T-cell (primary cell): ENCODE measurements around the gene WDCP. TPM values are rescaled to one million over a fixed set of nuclear protein-coding genes. Genes with fewer than 3 reads are reported as not detected.

Source experiments
- ATAC-seq, 4 experiments: fragments of 200-7000 bp in 3 of 4; fragments of 150-1000 bp in 1 of 4; cut with Tn5 transposase; replicated peaks in 1 of 4; 1 replicate in 3 of 4; 2 replicates in 1 of 4; pipeline ENCODE4 v1.10.0; 2021; ENCODE audit warnings: moderate library complexity in 3 of 4, mild to moderate bottlenecking in 2 of 4, moderate number of reproducible peaks in 1 of 4
- CTCF ChIA-PET, 2 donors: fragments of 300-600 bp; sonication (Branson Sonifier 250); formaldehyde crosslinking; loops; one replicate each; lab custom pipeline; 2022; ENCODE audit warnings: antibody characterized with exemption in 2 of 2; lab: Charles Lee
- POLR2A ChIA-PET, 2 donors: fragments of 300-600 bp; sonication (Branson Sonifier 250); formaldehyde crosslinking; loops; one replicate each; lab custom pipeline; 2022; ENCODE audit warnings: antibody characterized with exemption in 2 of 2; lab: Charles Lee
- DNase-seq, 35 experiments: peaks; one replicate each; pipeline versions ENCODE4 v3.0.0 to v3.0.0-alpha.2; 2013 to 2023
- H3K27ac ChIP-seq: one replicate; pipeline ENCODE4 v1.5.1; 2013; ENCODE audit warnings: low read length
- H3K27me3 ChIP-seq, 2 experiments: replicated peaks in 1 of 2; 1 replicate in 1 of 2; 2 replicates in 1 of 2; pipeline versions ENCODE4 v1.6.1 to v1.7.0; 2013; ENCODE audit warnings: low read length in 1 of 2, mixed read lengths in 1 of 2; ENCODE audit not compliant: control insufficient read depth in 2 of 2, insufficient read depth in 2 of 2; ENCODE audit errors: extremely low read depth in 1 of 2
- H3K36me3 ChIP-seq, 2 donors: 1 replicate in 1 of 2; 2 replicates in 1 of 2; pipeline versions ENCODE4 v1.6.1 to v1.7.0; 2013; ENCODE audit warnings: low read length in 1 of 2; ENCODE audit not compliant: control insufficient read depth in 2 of 2, insufficient read depth in 1 of 2; ENCODE audit errors: extremely low read depth in 1 of 2
- H3K4me1 ChIP-seq, 2 experiments: 1 replicate in 1 of 2; 2 replicates in 1 of 2; pipeline versions ENCODE4 v1.6.1 to v1.7.0; 2013; ENCODE audit warnings: low read length in 2 of 2, mixed read lengths in 1 of 2; ENCODE audit not compliant: insufficient read depth in 2 of 2, control insufficient read depth in 1 of 2; ENCODE audit errors: extremely low read depth in 1 of 2
- H3K4me3 ChIP-seq, 2 donors: 1 replicate in 1 of 2; 2 replicates in 1 of 2; pipeline versions ENCODE4 v1.5.1 to v1.7.0; 2013; ENCODE audit warnings: mild to moderate bottlenecking in 2 of 2, low read length in 1 of 2, moderate library complexity in 1 of 2; ENCODE audit not compliant: control insufficient read depth in 1 of 2; ENCODE audit errors: extremely low read depth in 1 of 2
- H3K9me3 ChIP-seq: 2 replicates; pipeline ENCODE4 v1.7.0; 2013
- H3K27ac Mint-ChIP-seq, 2 donors: one replicate each; pipeline ENCODE4 v1.8.0; 2020 to 2021; ENCODE audit warnings: mild to moderate bottlenecking in 2 of 2, mixed read lengths in 2 of 2
- H3K27me3 Mint-ChIP-seq, 2 donors: one replicate each; pipeline ENCODE4 v1.8.0; 2021 to 2022; ENCODE audit warnings: mixed read lengths in 2 of 2
- H3K36me3 Mint-ChIP-seq: one replicate; pipeline ENCODE4 v1.8.0; 2021; ENCODE audit warnings: mixed read lengths
- H3K4me1 Mint-ChIP-seq, 3 donors: one replicate each; pipeline ENCODE4 v1.8.0; 2020 to 2022; ENCODE audit warnings: mixed read lengths in 3 of 3, mild to moderate bottlenecking in 1 of 3
- H3K4me3 Mint-ChIP-seq, 3 donors: one replicate each; pipeline ENCODE4 v1.8.0; 2020 to 2022; ENCODE audit warnings: mild to moderate bottlenecking in 3 of 3, mixed read lengths in 3 of 3, moderate library complexity in 3 of 3
- H3K9me3 Mint-ChIP-seq, 3 donors: one replicate each; pipeline ENCODE4 v1.8.0; 2020 to 2022; ENCODE audit warnings: mixed read lengths in 3 of 3
- WGBS: methylation state at CpG from one replicate; pipeline ENCODE4 v1.1.5; 2013; ENCODE audit warnings: missing lambda C conversion rate; ENCODE audit not compliant: insufficient coverage; 5-methylcytosine and 5-hydroxymethylcytosine counted together
- total RNA-seq, 35 experiments: library from RNA in 6 of 35; stranded (reverse) in 6 of 35; fragments of 120-200 nt in 1 of 35; gene quantifications; one replicate each; pipeline versions ENCODE4 v1.2.1 to v1.2.4 and lab custom pipeline; 2013 to 2026

The WDCP gene
- total RNA-seq, 5 donors from 2014 or later (not counting 1 experiment from before 2014, with no cell fraction given), result 6.1 to 18.9 (median 18.2) TPM

DNA sequence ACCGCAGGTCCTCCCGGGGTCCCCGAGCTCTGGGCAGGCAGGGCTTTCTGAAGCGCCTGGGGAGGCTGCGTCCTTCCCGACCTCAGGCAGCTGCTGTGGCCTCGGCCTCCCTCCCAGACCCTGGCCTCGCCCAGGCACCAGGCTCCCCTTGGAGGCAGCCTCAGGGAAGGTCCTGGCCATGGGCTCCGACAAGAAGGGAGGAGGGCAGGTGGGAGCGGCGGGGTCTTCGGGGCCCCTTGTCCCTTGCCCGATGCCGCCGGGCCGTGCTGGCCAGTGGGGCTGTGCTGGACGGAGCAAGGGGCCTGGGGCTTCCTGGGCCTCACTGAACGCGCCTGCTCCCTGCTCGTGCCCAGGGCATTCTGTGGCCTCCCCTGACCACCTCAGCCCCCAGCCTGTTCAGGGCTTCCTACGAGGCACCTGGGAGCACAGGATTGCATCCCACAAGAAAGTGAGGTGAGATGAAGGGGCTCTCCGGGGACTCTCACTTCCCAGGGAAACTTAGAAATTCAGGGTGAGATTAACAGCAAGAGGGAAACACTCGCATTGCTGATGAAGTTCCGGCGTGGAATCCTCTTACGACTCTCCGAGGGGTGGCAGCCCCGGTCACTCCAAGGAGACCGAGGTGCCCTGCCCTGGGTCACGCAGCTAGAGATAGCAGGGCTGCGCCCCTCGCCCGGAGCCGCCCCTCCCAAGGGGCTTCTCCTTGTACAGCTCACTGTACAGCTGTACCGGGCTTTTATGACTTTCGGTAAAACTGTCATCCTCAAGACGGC is 36.5 kb downstream of the WDCP start:
- ChIA-PET CTCF (interaction anchor here in 1 of 2 donors (0.6 kb wide), 1 partner anchor 86 kb away, joined by 3 read pairs; no protein-coding TSS in a partner anchor), POLR2A (no interaction called here)
- Mint-ChIP-seq H3K27ac (no peak overlapping the region), H3K4me1 (peaks cover 0 to 9% (median 3%) of the 10 kb centered on the region in 3 donors), H3K9me3 (no peaks in the 10 kb centered on the region), H3K27me3 (peaks cover 21 to 40% of the 10 kb centered on the region in 2 donors), H3K36me3 (no peaks in the 10 kb centered on the region), H3K4me3 (peak overlapping the region in 1 of 3 donors; percentile 19)
- H3K4me1 ChIP-seq, result peaks cover 2 to 15% of the 10 kb centered on the region in 2 experiments
- peak overlapping the region in 1 of 2 donors; percentile 39 for H3K4me3 ChIP-seq
- H3K27me3 ChIP-seq, result peaks cover 3 to 37% of the 10 kb centered on the region in 2 experiments
- H3K9me3 ChIP-seq, result no peaks in the 10 kb centered on the region
- DNase-seq (no peak), ATAC-seq (no peak)
- WGBS, result 63% methylated on average over 25 of the region's 37 CpGs
- H3K36me3 ChIP-seq, result no peaks in the 10 kb centered on the region
- no peak overlapping the region for H3K27ac ChIP-seq

DNA sequence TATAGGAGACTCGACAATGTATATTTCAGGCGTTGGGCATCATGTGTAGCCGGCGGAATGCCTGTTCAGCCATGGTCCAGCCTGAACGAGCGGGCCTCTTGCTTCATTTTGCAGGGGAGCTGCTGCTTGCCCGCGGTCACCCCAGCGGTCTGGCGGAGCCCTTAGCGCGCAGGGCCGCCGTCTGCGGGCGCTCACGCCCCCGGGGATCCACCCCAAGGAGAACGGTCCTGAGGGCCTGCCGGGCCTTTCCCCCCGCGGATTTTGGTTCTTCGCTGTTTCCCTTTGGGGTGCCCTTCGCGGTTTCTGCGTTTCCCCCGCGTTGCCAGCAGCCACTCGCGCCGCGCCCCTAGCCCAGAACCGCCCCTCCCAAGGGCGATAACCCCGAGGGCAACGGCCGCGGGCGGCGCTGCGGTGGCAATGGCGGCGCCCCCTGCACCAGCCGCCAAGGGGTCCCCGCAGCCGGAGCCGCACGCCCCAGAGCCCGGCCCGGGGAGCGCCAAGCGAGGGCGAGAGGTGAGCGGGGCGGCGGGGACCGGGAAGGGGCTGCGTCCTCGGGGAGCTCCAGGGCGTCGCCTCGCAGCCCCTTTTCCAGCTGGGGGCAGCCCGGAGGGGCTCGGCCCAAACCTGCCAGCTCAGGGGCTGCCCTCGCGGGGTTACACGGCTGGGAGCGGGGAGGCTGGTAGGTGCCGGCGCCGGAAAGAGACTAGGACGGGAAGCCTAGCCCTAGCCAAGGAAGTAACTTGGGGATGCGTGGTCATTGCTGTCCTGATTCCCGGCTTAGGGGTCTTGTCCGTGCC is 37.3 kb downstream of the WDCP start, which contains the start of gene MFSD2B:
MFSD2B (plus strand) TSS at position 406 of the 797 bp plus-strand sequence; CDS start at position 418, 12 bp downstream.
- H3K27me3 Mint-ChIP-seq, result peaks cover 21 to 40% of the 10 kb centered on the region in 2 donors
- ChIA-PET CTCF (no interaction called here), POLR2A (no interaction called here)
- Histone ChIP-seq H3K9me3 (no peaks in the 10 kb centered on the region), H3K4me1 (peaks cover 2 to 15% of the 10 kb centered on the region in 2 experiments), H3K36me3 (no peaks in the 10 kb centered on the region), H3K4me3 (peak within 1 kb of the TSS in 1 of 2 donors; percentile 39), H3K27ac (no peak within 1 kb of the TSS), H3K27me3 (peaks cover 3 to 37% of the 10 kb centered on the region in 2 experiments)
- H3K9me3 Mint-ChIP-seq, result no peaks in the 10 kb centered on the region
- 8% methylated on average over 68 of the region's 75 CpGs for WGBS
- H3K4me3 Mint-ChIP-seq, result peak within 1 kb of the TSS in 1 of 3 donors; percentile 19
- no peaks in the 10 kb centered on the region for H3K36me3 Mint-ChIP-seq
- ATAC-seq, result peak; percentile 19 to 29 (median 21)
- H3K4me1 Mint-ChIP-seq, result peaks cover 0 to 9% (median 3%) of the 10 kb centered on the region in 3 donors
- H3K27ac Mint-ChIP-seq, result no peak within 1 kb of the TSS
- no peak for DNase-seq

DNA sequence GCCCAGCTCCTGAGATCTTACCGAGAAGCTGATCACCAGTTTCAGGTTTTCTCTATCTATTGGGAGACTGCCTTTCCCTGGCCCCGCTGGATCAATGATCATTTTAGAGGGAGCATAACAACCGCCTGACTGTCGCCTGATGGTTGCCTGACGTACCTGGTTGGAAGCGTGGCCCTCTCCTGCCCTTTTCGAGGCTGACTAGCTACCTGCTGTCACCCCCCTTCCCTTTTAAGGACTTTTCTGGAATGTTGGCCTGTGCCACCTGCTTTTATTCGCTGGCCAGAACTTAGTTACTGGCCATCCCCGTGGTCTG is 37.9 kb downstream of the WDCP start:
- DNase-seq (no peak), ATAC-seq (no peak)
- Histone ChIP-seq H3K4me3 (peak overlapping the region in 1 of 2 donors; percentile 39), H3K9me3 (no peaks in the 10 kb centered on the region), H3K4me1 (peaks cover 2 to 15% of the 10 kb centered on the region in 2 experiments), H3K27ac (no peak overlapping the region), H3K27me3 (peaks cover 3 to 37% of the 10 kb centered on the region in 2 experiments), H3K36me3 (no peaks in the 10 kb centered on the region)
- H3K4me3 Mint-ChIP-seq, result no peak overlapping the region
- peaks cover 0 to 9% (median 3%) of the 10 kb centered on the region in 3 donors for H3K4me1 Mint-ChIP-seq
- H3K27ac Mint-ChIP-seq, result no peak overlapping the region
- H3K36me3 Mint-ChIP-seq, result no peaks in the 10 kb centered on the region
- CTCF ChIA-PET, result interaction anchor here in 1 of 2 donors (0.6 kb wide), 1 partner anchor 218 kb away, joined by 6 read pairs; no protein-coding TSS in a partner anchor
- H3K9me3 Mint-ChIP-seq, result no peaks in the 10 kb centered on the region
- peaks cover 21 to 38% of the 10 kb centered on the region in 2 donors for H3K27me3 Mint-ChIP-seq
- POLR2A ChIA-PET, result no interaction called here
- WGBS, result 73% methylated on average over 9 of the region's 9 CpGs

DNA sequence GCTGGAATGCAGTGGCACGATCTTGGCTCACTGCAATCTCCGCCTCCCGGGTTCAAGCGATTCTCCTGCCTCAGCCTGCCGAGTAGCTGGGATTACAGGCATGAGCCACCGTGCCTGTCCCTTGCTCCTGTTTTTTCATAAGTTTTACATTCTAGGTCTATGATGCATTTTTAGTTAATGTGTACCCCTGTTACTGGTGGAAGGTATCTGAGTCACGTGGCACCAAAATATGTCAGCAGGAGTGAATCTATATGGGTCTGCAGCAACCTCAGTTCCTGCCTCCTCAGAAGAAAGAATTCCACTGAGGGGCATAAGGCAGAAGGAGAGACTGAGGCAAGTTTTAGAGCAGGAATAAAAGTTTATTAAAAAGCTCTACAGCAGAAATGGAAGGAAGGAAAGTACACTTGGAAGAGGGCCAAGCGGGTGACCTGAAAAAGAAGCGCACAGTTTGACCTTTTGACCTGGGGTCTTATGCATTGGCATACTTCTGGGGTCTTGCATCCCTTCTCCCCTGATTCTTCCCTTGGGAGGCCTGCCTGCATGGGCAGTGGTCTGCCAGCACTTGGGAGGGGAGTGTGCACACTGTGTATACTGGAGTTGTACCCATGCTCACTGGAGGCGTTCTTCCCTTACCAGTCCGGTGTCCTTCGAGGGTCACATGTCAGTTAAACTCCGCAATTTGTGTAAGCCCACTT is 38.4 kb downstream of the WDCP start:
- Histone ChIP-seq H3K9me3 (no peaks in the 10 kb centered on the region), H3K27ac (no peak overlapping the region), H3K4me3 (no peak overlapping the region), H3K4me1 (peaks cover 2 to 15% of the 10 kb centered on the region in 2 experiments), H3K36me3 (no peaks in the 10 kb centered on the region), H3K27me3 (peaks cover 3 to 37% of the 10 kb centered on the region in 2 experiments)
- Mint-ChIP-seq H3K9me3 (no peaks in the 10 kb centered on the region), H3K36me3 (no peaks in the 10 kb centered on the region), H3K4me1 (peaks cover 0 to 9% (median 3%) of the 10 kb centered on the region in 3 donors), H3K4me3 (no peak overlapping the region), H3K27ac (no peak overlapping the region), H3K27me3 (peaks cover 21 to 38% of the 10 kb centered on the region in 2 donors)
- ATAC-seq, result no peak
- ChIA-PET CTCF (interaction anchor here in 1 of 2 donors (0.6 kb wide), 1 partner anchor 218 kb away, joined by 6 read pairs; no protein-coding TSS in a partner anchor), POLR2A (no interaction called here)
- DNase-seq, result no peak
- WGBS, result 93% methylated on average over 5 of the region's 13 CpGs

DNA sequence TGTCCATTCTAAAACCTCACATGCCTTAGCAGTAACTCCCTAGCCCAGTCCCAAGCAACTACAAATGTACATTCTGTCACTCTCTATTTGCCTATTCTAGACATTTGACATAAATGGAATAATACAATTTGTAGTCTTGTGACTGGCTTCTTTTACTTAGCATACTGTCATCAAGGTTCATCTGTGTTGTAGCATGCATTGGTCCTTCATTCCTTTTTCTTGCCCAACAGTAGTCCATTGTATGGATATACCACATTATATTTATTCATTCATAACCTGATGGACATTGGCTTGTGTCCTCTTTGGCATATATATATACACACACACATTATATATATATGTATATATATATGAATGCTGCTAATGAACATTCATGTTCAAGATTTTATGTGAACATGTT is 39.5 kb downstream of the WDCP start:
- ATAC-seq, result no peak

DNA sequence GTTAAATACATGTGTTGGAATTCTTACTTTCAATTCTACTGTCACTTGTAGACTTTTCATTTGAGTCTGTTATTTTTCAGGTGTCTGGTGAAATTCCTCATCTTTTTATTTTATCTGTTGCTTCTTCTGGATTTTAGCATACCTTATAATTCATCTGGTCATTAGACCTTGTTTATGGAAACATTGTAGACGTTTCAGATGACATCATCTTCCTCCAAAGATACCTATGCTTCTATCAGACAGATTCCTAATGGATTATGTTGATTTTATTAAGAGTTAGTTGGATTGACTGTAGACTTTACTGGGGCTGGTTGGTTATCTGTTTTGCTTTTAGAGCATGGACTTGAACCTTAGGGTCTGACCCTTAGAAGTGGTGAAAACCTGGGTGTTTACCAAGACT is 52.6 kb downstream of the WDCP start:
- no CpG with 5 or more reads among the region's 1 CpG for WGBS
- no peaks in the 10 kb centered on the region for H3K27me3 Mint-ChIP-seq
- H3K27ac Mint-ChIP-seq, result no peak overlapping the region
- Histone ChIP-seq H3K4me3 (no peak overlapping the region), H3K4me1 (no peaks in the 10 kb centered on the region), H3K9me3 (no peaks in the 10 kb centered on the region), H3K27me3 (no peaks in the 10 kb centered on the region), H3K36me3 (no peaks in the 10 kb centered on the region), H3K27ac (no peak overlapping the region)
- H3K4me1 Mint-ChIP-seq, result no peaks in the 10 kb centered on the region
- ChIA-PET POLR2A (no interaction called here), CTCF (no interaction called here)
- DNase-seq, result no peak
- no peak overlapping the region for H3K4me3 Mint-ChIP-seq
- H3K36me3 Mint-ChIP-seq, result peaks cover 18% of the 10 kb centered on the region
- H3K9me3 Mint-ChIP-seq, result no peaks in the 10 kb centered on the region
- ATAC-seq, result no peak

More for the DNA sequence above, 39.5 kb downstream of the WDCP start:
- CTCF ChIA-PET, result no interaction called here
- peaks cover 0 to 9% (median 3%) of the 10 kb centered on the region in 3 donors for H3K4me1 Mint-ChIP-seq
- Histone ChIP-seq H3K27ac (no peak overlapping the region), H3K9me3 (no peaks in the 10 kb centered on the region), H3K36me3 (no peaks in the 10 kb centered on the region), H3K27me3 (peaks cover 3 to 30% of the 10 kb centered on the region in 2 experiments), H3K4me1 (peaks cover 2 to 15% of the 10 kb centered on the region in 2 experiments), H3K4me3 (no peak overlapping the region)
- H3K36me3 Mint-ChIP-seq, result peaks cover under 1% of the 10 kb centered on the region
- POLR2A ChIA-PET, result no interaction called here
- H3K27ac Mint-ChIP-seq, result no peak overlapping the region
- no peaks in the 10 kb centered on the region for H3K9me3 Mint-ChIP-seq
- DNase-seq, result no peak
- H3K4me3 Mint-ChIP-seq, result no peak overlapping the region
- peaks cover 20 to 33% of the 10 kb centered on the region in 2 donors for H3K27me3 Mint-ChIP-seq
